SKM-1 (cell line): ENCODE results near the gene THAP8.
A peak's percentile ranks its signal among the peaks of the same experiment; 100 is the strongest.

ENCODE experiments used
- DNase-seq: peaks from one replicate; lab custom pipeline; 2025; ENCODE audit not compliant: unreplicated experiment; lab: John Stamatoyannopoulos, UW

THAP8 gene

GRCh38 chr19:35995048-35995993 is 58.8 kb downstream of the THAP8 start, which contains the start of gene SDHAF1:
TSS of gene SDHAF1 (plus strand) at chr19:35995188. CDS start at chr19:35995275, 87 bp downstream.
- DNase-seq = peak; percentile 89

- DNase-seq = no peak
These were observed 60.0 kb downstream of the THAP8 start for GRCh38 chr19:35993923-35994598.

- no peak for DNase-seq
These were observed 60.9 kb downstream of the THAP8 start for GRCh38 chr19:35992907-35993765.

- DNase-seq = no peak
These were observed 62.2 kb downstream of the THAP8 start for GRCh38 chr19:35991731-35992450.

GRCh38 chr19:35990771-35991730 is 63.0 kb downstream of the THAP8 start:
- no peak for DNase-seq

GRCh38 chr19:35990156-35990555 is 63.9 kb downstream of the THAP8 start:
- DNase-seq = no peak

- DNase-seq = no peak
These were observed 65.3 kb downstream of the THAP8 start for GRCh38 chr19:35988824-35989223.

GRCh38 chr19:35987571-35987896 is 66.6 kb downstream of the THAP8 start:
- DNase-seq = no peak

- DNase-seq = peak; percentile 30
These were observed 67.2 kb downstream of the THAP8 start for GRCh38 chr19:35986664-35987570.

GRCh38 chr19:35986111-35986510 is 68.0 kb downstream of the THAP8 start:
- no peak for DNase-seq
